CD4-positive, alpha-beta T cell treated with Interleukin-4 for 4 hours (primary cell): ENCODE measurements around the gene PODXL2.
"Not testable (repeated sequence)": the region's sequence is repeated elsewhere in the genome, so short reads cannot be mapped to it uniquely, and the experiment has no call there.

Source experiments
- DNase-seq: peaks from one replicate; pipeline ENCODE4 v3.0.0-alpha.2; 2020

The PODXL2 gene

DNA sequence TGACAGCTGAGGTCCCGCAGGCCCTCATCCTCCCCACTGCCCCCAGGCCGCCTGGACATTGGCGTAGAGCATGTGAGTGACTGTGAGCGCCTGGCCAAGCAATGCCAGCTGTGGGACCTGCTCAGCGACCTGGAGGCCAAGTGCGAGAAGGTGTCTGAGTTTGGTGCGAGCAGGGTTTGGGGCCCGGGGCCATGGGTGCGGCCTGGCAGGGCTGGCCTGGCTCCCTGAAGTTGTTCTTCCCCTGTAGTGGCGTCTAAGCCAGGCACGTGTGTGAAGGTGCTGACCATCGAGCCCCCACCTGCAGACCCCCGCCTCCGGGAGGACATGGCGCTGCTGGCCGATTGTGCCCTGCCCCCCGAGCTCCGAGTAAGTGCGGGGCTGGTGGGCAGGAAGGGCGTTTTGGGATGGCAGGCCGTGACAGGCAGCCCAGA lies 48.0 kb downstream of the PODXL2 start:
- DNase-seq = no peak

DNA sequence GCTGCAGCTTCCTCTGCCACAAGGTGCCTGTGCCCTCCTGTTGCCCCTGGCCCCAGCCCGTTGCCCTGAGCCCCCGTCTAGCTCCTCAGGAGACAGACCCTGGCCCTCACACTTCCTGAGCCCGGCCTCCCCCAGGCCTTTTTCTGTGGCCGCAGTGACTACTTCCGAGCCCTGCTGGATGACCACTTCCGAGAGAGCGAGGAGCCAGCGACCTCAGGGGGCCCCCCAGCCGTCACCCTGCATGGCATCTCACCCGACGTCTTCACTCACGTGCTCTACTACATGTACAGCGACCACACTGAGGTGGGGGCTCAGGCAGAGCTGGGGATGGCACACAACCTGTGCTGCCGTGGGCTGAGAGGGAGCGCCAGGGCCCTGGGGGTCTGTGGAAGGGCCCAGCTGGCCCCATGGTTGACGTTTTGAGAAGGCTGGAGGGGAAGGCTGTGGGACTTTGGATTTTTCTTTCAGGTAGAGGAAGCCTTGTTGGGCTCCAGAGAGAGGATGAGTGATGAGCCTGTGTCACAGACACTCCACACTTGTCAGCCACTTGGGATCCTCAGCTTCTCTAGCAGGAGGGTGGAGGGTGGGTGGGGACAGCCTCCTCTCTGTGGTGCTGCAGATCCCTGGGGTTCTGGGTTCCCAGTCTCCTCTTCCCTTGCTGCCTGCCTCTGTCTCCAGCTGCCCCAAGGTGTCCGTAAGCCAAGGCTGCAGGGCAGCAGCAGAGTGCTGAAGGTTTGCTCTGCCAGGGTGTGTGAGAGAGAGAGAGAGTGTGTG lies 48.7 kb downstream of the PODXL2 start:
- no peak for DNase-seq

DNA sequence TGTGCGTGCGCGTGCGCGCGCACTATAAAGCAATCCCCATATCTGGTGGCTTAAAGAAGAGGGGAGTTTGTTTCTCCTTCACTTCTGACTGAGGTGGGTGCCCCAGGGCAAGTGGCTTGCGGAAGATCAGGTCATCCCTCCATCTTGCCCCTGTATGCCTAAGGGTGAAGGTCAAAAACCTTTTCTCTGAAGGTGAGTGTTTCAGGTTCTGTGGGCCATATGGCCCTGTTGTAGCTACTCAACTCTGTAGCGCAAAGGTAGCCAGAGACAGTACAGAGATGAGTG lies 49.3 kb downstream of the PODXL2 start:
- DNase-seq = no peak

DNA sequence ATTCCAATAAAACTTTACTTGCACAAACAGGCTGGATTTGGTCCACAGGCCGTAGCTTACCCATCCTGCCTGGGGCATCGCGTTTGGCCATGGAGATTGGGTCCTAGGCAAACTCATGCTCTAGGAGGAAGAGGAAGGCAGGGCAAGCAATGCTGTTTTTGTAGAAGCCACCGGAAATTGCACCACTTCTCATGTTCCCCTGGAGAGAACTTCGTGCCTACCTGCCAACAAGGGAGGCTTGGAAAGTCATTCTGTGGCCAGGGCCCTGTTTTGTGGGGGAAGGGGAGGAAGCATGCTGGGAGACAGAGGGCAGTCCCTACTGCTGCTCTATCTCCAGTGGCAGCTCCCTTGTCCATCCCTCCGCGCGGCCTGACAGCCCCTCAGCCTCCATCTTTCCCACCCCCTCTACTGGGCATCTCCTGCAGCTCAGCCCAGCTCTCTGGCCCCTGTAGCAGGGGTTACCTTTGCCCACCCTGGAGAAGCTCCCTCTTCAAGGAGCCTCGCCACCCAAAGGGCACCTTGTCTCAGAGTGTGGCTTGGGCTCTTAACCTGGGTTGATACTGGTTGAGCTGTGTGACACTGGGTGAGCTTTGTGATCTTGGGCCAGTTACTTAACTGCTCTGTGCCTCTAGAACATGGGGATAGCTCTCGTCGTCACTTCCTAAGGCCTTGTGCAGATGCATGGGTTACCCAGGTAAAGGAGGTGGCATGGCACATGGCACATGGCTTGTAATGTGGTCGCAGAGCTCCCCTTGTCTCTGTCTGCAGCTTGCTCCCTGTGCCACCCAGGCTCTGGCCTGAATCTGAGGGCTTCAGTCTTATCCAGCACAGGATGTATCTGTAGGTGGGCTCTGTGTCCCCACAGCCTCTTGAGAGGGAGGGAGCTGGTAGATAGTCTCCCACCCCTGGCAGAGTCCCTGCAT lies 49.9 kb downstream of the PODXL2 start:
- no peak for DNase-seq

DNA sequence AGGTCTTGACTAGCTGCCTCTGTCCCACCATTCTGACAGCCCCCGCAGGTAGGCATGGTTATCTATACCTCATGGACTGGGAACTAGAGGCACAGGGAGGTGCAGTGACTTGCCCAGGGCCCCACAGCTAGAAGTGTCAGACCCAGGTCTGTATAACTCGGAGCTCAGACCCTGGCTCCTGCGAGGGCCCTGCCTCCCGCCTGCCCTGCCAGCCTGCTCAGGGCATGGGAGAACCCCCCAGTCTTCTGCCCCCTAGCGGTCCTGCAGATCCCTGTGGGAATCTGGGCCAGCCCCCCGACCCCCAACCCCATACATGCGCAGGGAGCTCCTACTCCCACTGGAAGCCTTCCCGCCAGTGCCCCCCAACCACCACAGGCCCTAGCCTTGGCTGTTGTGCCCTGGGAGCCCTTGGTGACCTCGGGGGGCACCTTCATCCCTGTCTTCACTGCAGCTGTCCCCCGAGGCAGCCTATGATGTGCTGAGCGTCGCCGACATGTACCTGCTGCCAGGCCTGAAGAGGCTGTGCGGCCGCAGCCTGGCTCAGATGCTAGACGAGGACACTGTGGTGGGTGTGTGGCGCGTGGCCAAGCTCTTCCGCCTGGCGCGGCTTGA lies 50.7 kb downstream of the PODXL2 start:
- no peak for DNase-seq

DNA sequence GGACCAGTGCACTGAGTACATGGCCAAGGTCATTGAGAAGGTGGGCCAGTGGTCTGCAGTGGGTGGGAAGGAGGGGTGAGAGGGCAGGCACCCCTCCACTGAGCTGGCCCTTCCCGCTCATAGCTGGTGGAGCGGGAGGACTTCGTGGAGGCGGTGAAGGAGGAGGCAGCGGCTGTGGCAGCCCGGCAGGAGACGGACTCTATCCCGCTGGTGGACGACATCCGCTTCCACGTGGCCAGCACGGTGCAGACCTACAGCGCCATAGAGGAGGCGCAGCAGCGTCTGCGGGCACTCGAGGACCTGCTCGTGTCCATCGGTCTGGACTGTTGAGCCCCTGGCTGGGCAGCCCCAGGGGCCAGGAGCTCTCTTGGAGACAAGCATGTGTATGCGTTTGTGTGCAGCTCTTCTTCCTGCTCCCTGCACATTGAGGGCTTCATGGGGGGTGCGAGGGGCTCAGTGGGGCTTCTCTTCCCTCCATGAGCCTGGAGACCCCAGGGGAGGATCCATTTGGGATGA lies 51.2 kb downstream of the PODXL2 start:
- DNase-seq = no peak

DNA sequence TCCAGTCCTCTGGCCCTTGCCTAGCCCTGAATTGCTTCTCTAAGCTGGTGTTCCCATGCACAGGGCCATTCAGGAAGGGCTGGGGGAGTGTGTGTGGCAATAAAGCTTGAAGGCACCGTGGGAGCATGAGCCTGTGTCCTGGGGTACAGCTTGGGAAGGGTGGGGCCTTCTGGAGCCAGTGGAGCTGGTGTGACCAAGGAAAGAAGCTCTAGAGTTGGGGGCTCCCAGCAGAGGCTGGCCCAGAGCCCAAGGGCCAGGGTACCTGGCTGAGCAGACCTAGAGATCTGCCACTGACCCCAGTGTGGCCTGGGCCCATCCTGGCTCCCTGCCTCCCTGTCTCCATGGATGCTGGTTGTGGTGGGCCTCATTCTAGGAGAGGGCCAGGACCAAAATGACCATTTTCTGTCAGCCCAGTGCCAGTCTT lies 51.8 kb downstream of the PODXL2 start:
- DNase-seq = no peak

DNA sequence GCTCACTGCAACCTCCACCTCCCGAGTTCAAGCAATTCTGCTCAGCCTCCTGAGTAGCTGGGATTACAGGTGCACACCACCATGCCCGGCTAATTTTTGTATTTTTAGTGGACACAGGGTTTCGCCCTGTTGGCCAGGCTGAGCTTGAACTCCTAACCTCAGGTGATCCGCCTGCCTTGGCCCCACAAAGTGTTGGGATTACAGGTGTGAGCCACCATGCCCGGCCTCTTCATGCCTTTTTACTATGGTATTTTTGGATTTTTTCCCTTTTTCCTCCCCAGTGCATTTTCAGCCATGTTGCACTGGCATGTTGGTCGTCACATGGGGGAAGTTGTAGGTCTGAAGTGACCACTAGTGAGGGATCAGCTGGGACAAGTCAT lies 53.2 kb downstream of the PODXL2 start:
- DNase-seq = not testable (repeated sequence)

DNA sequence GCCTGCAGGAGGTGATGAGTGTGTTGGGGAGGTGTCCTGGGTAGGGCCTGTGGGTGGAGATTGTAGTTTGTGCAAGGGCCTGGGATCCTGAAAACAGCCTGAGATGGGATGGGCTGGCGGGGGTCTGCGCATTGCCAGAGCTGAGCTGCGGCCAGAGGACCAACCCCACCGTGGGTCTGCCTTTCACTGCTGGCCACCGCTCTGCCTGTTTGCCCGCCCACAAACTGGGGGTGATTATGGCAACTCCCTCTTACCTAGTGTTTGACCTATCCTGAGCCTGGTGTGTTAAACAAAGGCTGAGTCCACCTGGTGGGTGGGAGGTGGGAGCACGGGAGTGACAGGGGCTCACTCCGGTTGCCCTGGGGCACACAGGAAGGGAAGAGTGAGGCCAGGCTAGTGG lies 53.6 kb downstream of the PODXL2 start:
- DNase-seq = no peak

DNA sequence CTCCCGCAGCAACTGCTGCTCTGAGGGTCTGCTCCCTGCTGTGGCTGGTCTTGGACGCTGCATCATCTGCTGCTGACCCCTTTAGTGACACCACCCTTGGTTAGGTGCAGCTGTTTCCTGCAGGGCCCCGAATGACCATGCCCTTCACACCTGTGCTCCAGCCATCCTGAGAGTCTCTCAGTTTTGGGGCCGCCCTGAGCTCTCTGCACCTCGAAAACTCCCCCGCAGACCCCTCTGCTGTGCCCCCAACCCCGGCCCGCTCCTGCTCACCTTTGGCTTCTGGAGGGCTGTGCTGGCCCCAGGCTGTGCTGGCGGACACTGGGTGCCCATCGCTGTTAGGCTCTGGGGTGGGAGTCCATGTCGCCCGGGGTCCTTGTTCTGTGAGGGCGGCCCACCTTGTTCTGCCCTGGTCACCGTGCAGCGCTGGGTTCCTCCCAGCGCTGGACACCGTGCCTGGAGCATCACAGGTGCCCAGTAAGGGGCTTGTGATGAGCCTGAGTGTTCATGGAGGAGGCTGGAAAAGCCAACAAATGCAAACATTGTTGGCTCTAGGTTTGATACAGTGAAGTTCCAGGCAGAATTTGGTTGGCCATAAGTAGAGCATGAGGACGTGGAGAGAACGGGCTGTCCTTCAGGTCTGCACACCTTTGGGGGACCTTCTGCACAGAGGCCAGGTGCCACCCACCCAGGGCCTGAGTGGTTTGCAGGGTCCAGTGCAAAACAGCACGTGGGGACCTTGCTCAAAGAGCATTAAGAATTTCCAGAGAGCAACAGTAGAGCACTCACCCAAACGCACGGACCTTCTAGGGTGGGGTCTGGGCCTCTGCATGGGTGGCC lies 56.1 kb downstream of the PODXL2 start:
- DNase-seq = no peak

DNA sequence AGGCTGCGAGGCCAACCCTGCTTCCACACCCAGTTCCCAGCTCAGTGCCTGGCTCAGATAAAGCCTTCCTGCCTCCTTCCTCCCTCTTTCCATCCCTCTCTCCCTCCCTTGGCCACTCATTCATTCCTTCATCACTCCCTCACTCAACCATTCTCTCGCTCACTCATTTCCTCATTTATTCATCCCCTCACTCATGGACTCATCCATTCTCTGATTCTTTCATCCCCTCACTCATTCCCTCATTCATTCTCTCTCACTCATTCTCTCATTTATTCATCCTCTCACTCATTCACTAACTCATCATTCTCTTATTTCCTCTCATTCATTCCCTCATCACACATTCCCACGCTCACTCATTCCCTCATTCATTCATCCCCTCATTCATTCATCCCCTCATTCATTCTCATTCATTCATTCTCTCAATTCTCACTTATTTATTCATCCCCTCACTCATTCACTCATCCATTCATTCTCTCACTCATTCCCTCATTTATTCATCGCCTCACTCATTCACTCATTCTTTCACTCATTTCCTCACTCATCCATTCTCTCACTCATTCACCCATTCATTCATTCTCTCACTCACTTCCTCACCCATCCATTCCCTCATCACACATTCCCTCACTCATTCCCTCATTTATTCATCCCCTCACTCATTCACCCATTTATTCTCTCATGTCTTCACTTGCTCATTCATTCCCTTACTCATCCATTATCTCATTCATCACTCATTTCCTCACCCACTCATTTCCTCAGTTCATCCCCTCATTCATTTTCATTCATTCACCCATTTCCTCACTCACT lies 56.9 kb downstream of the PODXL2 start:
- no peak for DNase-seq

DNA sequence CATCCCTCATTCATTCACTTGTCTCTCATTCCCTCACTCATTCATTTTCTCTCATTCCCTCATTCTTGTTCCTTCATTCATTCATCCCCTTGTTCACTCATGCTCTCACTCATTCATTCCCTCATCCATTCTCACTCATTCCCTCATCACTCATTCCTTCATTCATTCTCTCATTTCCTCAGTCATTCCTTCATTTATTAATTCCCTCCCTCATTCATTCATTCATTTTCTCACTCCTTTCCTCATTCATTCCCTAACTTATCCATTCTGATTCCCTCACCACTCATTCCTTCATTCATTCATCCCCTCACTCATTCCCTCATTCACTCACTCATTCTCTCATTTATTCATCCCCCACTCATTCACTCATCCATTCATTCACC lies 57.5 kb downstream of the PODXL2 start:
- DNase-seq = no peak

DNA sequence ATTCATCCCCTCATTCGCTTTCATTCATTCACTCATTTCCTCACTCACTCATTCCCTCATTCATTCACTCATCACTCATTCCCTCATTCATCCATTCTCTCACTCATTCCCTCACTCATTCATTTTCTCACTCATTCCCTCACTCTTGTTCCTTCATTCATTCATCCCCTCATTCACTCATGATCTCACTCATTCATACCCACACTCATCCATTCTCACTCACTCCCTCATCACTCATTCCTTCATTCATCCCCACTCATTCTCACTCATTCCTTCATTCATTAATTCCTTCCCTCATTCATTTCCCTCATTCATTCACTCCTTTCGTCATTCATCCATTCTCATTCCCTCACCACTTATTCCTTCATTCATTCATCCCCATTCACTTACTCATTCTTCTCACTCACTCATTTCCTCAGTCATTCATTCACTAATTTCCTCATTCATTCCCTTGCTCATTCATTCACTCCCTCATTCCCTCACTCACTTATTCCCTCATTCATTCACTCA lies 58.3 kb downstream of the PODXL2 start:
- DNase-seq = no peak

DNA sequence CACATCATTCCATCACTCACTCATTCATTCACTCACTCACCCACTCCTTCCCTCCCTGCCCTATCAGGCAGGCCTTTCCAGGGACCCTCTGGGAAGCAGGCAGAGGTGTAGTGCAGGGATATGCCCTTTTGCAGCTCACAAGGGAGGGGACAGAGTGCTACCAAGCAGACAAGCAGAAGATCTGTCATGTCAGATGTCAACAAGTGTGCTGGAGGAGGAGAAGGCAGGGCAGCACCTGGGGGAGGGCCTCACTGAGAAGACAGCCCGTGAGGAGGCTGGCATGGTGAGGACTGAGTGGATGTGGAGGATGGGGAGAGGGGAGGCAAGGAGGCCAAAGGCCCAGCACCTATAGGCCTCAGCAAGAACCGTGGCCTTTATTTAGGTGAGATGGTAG lies 59.0 kb downstream of the PODXL2 start:
- no peak for DNase-seq

DNA sequence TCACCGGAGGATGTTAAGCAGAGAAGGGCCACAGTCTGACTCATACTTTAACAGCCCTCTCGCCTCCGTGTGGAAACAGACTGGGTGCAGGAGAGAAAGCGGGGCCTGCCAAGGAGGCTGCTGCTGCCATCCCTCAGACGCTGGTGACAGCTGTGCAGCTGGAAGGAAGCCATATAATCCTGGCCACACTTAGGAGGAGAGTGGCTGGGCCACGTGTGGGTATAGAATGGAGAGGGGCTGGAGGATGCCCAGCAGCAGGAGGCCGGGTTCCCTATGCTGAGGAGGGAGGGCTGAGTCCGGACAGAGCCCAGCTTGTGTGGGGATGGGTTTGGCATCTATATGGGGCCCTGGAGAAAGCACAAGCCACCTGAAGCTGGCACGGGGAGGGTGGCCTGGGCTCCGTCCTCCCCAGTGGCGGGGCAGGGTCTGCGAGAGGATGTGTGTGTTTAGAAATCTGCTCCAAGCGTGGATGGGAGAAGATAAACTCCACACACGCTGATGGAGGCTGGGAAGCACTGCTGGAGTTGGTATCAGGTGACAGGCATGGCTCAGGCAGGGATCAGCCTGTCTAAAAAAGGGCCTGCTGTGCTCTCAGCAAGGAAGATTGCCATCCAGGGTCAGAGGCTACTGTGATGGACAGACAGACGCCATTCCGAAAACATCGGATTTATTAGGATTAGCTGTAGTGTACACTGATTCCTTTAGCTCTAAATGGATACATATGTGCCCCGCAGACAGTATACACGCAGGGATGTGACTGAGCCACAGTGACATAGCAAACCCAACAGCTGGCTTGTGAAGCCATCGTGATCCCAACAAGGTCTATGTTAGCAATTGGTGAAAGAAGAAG lies 59.7 kb downstream of the PODXL2 start:
- no peak for DNase-seq

DNA sequence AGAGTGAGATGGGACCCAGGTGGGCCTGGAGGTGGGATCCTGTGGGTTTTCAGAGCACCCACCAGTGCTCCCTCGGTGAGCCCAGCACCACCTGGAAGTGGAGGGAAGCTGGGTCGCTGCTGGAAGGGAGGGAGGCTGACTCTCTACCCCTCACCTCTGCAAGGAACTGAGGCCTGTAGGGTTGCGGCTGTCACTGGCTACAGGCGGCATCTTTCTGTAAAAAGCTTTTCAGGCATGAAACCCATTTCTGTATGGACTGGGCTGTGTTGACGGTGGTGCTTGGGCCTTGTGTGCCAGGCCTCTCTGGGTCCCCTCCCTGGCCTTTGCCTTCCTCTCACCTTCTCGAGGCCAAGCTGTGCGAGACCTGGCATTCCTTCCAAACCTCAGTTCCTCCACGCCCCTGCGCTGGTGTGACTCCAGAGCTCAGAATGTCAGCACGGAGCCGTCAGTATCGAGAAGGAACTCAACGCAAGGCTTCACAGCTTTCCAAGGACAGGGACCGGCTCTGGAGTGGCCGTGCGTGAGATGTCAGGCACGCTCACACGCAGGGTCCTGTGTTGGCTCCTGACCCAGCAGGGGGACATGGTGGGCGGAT lies 60.4 kb downstream of the PODXL2 start:
- no peak for DNase-seq

DNA sequence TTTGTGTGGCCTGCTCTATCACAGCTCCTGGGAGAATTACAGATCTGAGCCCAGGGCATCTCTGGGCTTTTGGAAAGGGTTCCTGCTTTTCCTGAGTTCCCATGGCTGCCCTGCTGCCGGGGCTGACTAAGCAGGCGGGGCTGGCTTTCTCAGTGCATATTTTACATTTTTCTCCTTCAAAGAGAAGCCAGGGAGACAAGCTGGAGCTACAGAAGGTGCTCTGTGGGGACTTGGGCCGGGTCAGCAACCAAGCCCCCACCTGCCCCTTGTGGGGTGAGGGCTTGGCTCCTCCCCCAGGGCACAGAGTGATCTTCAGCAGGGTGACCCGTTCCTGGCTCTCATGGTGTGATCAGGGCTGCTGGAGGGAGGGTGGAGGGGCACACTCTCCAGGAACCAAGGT lies 61.1 kb downstream of the PODXL2 start:
- DNase-seq = no peak

DNA sequence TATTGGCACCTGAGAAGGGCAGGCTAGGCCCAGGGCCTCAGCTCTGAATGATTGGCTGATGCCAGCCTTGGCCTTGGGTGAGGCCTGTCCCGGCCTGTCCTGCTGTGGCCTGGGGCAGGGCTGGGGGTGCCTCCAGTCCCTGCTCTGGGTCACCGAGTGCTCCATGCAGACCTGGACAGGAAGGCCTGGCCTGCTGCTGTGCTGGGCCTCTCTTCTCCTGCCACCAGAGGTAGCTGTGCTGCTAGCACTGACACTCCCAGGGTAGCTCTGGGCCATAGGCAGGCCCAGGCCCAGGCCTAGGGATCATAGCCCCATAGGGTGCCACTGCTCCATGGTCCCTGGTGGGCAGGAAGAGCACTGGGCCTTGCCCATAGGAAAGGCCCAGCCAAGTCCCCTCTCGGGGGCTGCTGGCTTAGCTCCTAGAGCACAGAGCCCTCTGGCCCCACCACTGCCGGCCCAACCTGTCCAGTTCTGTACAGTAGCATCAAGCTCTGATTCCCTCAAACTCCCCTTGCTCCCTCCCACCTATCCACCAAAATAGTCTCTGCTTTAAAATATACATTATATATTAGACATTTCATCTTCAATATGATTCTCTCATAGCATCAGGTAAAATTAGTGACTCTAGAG lies 62.0 kb downstream of the PODXL2 start:
- no peak for DNase-seq

DNA sequence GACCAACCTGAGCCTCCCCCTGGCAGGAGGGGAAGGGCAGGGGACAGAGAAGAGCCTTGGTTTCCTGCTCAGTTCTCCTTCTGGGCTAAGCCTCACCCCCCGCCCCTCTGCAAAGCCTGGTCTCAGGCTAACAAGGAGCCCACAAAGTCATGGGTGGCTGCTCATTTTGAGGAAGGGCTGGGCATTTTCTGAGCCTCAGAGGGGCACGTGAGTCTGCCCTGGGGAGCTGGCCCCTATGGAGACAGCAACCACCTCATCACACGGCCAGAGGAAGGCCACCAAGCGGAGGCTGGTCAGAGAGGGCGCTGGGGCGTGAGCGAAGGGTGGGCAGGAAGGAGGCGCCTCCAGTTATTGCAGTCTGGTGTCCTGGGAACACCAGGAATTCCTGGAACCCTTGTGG lies 62.5 kb downstream of the PODXL2 start:
- no peak for DNase-seq

DNA sequence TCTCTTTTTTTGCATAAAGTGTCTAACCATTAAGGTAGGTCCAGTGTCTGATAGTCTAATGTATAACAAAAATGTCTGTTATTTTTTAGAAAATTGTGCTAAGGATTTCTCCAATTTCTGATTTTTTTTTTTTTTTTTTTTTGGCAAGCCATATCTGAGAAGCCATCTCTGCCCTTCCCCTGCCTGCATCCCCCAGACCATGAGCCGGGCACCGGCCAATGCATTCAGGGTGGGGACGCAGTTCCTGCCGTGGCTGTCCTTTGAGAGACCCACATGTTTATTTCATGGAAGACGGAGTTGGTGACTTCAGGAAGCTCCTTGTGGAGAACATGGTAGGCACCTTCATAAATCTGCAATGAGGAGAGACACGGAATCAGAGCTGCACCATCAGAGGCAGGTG lies 63.0 kb downstream of the PODXL2 start:
- DNase-seq = no peak
